WTC11 (cell line): ENCODE data around the gene STARD13. TPM values are rescaled to one million over a fixed set of nuclear protein-coding genes. Genes with fewer than 3 reads are reported as not detected.

Experiments
- ATAC-seq: fragments of 200-7000 bp; cut with Tn5 transposase; 2 replicates; pipeline ENCODE4 v1.10.0; 2021; ENCODE audit warnings: mild to moderate bottlenecking, moderate library complexity
- CTCF ChIA-PET: fragments of 300-600 bp; sonication (Branson Sonifier 250); formaldehyde crosslinking; loops from one replicate; lab custom pipeline; 2021; ENCODE audit warnings: antibody characterized with exemption; lab: Charles Lee
- POLR2A ChIA-PET: fragments of 350-600 bp; sonication (Branson Sonifier 250); formaldehyde crosslinking; loops from one replicate; lab custom pipeline; 2021; ENCODE audit warnings: antibody characterized with exemption; lab: Charles Lee
- DNase-seq: peaks from one replicate; pipeline ENCODE4 v3.0.0; 2021; ENCODE audit warnings: low spot score
- H3K27ac Mint-ChIP-seq: 2 replicates; pipeline ENCODE4 v1.8.0; 2021; ENCODE audit warnings: mixed read lengths
- H3K27me3 Mint-ChIP-seq: 2 replicates; pipeline ENCODE4 v1.8.0; 2021; ENCODE audit warnings: low read depth, mild to moderate bottlenecking, moderate library complexity, mixed read lengths
- H3K36me3 Mint-ChIP-seq: 2 replicates; pipeline ENCODE4 v1.8.0; 2021; ENCODE audit warnings: mixed read lengths
- H3K4me1 Mint-ChIP-seq: 2 replicates; pipeline ENCODE4 v1.8.0; 2022; ENCODE audit warnings: mixed read lengths
- H3K4me3 Mint-ChIP-seq: 2 replicates; pipeline ENCODE4 v1.8.0; 2021; ENCODE audit warnings: mild to moderate bottlenecking, moderate library complexity, mixed read lengths
- H3K9me3 Mint-ChIP-seq: 2 replicates; pipeline ENCODE4 v1.8.0; 2021; ENCODE audit warnings: mixed read lengths
- ESRRA ChIP-seq: sonication (generic); formaldehyde crosslinking; IDR thresholded peaks from 2 replicates; pipeline ENCODE4 v1.8.1; 2022; ENCODE audit warnings: mild to moderate bottlenecking, missing genetic modification reagents, borderline replicate concordance
- MYBL2 ChIP-seq: sonication (generic); formaldehyde crosslinking; IDR thresholded peaks from 2 replicates; pipeline ENCODE4 v1.8.1; 2023; ENCODE audit warnings: mild to moderate bottlenecking, moderate library complexity, missing genetic modification reagents
- NR2C2 ChIP-seq: sonication (generic); formaldehyde crosslinking; IDR thresholded peaks from 2 replicates; pipeline ENCODE4 v1.8.0; 2022; ENCODE audit warnings: mild to moderate bottlenecking, missing genetic modification reagents
- SMAD4 ChIP-seq: sonication (generic); formaldehyde crosslinking; IDR thresholded peaks from 2 replicates; pipeline ENCODE4 v1.8.0; 2022; ENCODE audit warnings: mild to moderate bottlenecking, missing genetic modification reagents
- TCF7 ChIP-seq: sonication (generic); formaldehyde crosslinking; IDR thresholded peaks from 2 replicates; pipeline ENCODE4 v1.8.0; 2022; ENCODE audit warnings: mild to moderate bottlenecking, low read depth, missing genetic modification reagents, moderate library complexity
- TEAD1 ChIP-seq: sonication (generic); formaldehyde crosslinking; IDR thresholded peaks from 2 replicates; pipeline ENCODE4 v1.8.0; 2022; ENCODE audit warnings: mild to moderate bottlenecking, missing genetic modification reagents
- ZNF317 ChIP-seq: sonication (generic); formaldehyde crosslinking; IDR thresholded peaks from 2 replicates; pipeline ENCODE4 v1.8.1; 2023; ENCODE audit warnings: low read depth, mild to moderate bottlenecking, moderate library complexity, missing genetic modification reagents, borderline replicate concordance
- ZNF671 ChIP-seq: fragments of 250-450 bp; sonication (Bioruptor Pico); IDR thresholded peaks from 2 replicates; pipeline ENCODE4 v1.8.0; 2021; ENCODE audit warnings: mild to moderate bottlenecking
- total RNA-seq: library from RNA; stranded (reverse); gene quantifications from 3 replicates; pipeline ENCODE4 v1.2.3, GENCODE V29; 2021
- TF ChIP-seq, protein P1 (sequence below): sonication (generic); formaldehyde crosslinking; IDR thresholded peaks from 2 replicates; pipeline ENCODE4 v1.8.1; 2022; ENCODE audit warnings: mild to moderate bottlenecking, missing genetic modification reagents, moderate library complexity, borderline replicate concordance
- TF ChIP-seq, protein P2 (sequence below): sonication (generic); formaldehyde crosslinking; IDR thresholded peaks from 2 replicates; pipeline ENCODE4 v1.8.1; 2022; ENCODE audit warnings: missing genetic modification reagents, borderline replicate concordance
- TF ChIP-seq, protein P3 (sequence below): sonication (generic); formaldehyde crosslinking; IDR thresholded peaks from 2 replicates; pipeline ENCODE4 v1.8.1; 2023; ENCODE audit warnings: mild to moderate bottlenecking, moderate library complexity, missing genetic modification reagents
- TF ChIP-seq, protein P4 (sequence below): fragments of 250-450 bp; sonication (Bioruptor Pico); IDR thresholded peaks from 2 replicates; pipeline ENCODE4 v1.9.0; 2021; ENCODE audit warnings: moderate library complexity, mild to moderate bottlenecking, inconsistent platforms, borderline replicate concordance
- TF ChIP-seq, protein P5 (sequence below): sonication (generic); formaldehyde crosslinking; IDR thresholded peaks from 2 replicates; pipeline ENCODE4 v1.8.0; 2023; ENCODE audit warnings: mild to moderate bottlenecking, missing genetic modification reagents
- TF ChIP-seq, protein P6 (sequence below): sonication (generic); formaldehyde crosslinking; IDR thresholded peaks from 2 replicates; pipeline ENCODE4 v1.8.1; 2022; ENCODE audit warnings: mild to moderate bottlenecking, moderate library complexity, missing genetic modification reagents
- TF ChIP-seq, protein P7 (sequence below): sonication (generic); formaldehyde crosslinking; IDR thresholded peaks from 2 replicates; pipeline ENCODE4 v1.8.0; 2022; ENCODE audit warnings: mild to moderate bottlenecking, missing genetic modification reagents

The STARD13 gene
- total RNA-seq, 1 experiment from 2014 or later: 4.4 TPM

DNA sequence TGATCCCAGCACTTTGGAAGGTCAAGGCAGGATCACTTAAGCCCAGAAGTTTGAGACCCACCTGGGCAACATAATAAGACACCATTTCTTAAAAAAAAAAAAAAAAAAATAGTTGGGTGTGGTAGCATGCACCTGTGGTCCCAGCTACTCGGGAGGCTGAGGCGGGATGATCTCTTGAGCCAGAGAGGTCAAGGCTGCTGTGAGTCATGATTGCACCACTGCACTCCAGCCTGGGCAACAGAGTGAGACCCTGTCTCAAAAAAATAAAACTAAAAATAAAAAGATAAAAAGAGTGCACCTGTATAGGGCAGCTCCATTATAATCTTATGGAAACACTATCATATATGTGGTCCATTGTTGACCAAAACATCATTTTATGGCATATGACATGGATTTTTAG lies 25.5 kb upstream of the STARD13 start:
- H3K27ac Mint-ChIP-seq: no peak overlapping the region
- no peaks in the 10 kb centered on the region for H3K27me3 Mint-ChIP-seq
- H3K4me1 Mint-ChIP-seq: peaks cover 8% of the 10 kb centered on the region; the same call in 1 of the 2 replicates
- peaks cover 6% of the 10 kb centered on the region; the same call in 1 of the 2 replicates for H3K36me3 Mint-ChIP-seq
- no peak for ATAC-seq
- ChIA-PET POLR2A (no interaction called here), CTCF (no interaction called here)
- no peak for DNase-seq
- TF ChIP-seq ZNF317 (CRISPR knock-in tag) (no peak), ESRRA (CRISPR knock-in tag) (no peak), ZNF671 (CRISPR knock-in tag) (no peak)
- TF ChIP-seq, protein P1, sequence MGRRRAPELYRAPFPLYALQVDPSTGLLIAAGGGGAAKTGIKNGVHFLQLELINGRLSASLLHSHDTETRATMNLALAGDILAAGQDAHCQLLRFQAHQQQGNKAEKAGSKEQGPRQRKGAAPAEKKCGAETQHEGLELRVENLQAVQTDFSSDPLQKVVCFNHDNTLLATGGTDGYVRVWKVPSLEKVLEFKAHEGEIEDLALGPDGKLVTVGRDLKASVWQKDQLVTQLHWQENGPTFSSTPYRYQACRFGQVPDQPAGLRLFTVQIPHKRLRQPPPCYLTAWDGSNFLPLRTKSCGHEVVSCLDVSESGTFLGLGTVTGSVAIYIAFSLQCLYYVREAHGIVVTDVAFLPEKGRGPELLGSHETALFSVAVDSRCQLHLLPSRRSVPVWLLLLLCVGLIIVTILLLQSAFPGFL (CRISPR knock-in tag): no peak
- TF ChIP-seq, protein P2, sequence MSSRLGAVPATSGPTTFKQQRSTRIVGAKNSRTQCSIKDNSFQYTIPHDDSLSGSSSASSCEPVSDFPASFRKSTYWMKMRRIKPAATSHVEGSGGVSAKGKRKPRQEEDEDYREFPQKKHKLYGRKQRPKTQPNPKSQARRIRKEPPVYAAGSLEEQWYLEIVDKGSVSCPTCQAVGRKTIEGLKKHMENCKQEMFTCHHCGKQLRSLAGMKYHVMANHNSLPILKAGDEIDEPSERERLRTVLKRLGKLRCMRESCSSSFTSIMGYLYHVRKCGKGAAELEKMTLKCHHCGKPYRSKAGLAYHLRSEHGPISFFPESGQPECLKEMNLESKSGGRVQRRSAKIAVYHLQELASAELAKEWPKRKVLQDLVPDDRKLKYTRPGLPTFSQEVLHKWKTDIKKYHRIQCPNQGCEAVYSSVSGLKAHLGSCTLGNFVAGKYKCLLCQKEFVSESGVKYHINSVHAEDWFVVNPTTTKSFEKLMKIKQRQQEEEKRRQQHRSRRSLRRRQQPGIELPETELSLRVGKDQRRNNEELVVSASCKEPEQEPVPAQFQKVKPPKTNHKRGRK (CRISPR knock-in tag): no peak
- H3K4me3 Mint-ChIP-seq: no peak overlapping the region
- H3K9me3 Mint-ChIP-seq: peaks cover 14% of the 10 kb centered on the region

DNA sequence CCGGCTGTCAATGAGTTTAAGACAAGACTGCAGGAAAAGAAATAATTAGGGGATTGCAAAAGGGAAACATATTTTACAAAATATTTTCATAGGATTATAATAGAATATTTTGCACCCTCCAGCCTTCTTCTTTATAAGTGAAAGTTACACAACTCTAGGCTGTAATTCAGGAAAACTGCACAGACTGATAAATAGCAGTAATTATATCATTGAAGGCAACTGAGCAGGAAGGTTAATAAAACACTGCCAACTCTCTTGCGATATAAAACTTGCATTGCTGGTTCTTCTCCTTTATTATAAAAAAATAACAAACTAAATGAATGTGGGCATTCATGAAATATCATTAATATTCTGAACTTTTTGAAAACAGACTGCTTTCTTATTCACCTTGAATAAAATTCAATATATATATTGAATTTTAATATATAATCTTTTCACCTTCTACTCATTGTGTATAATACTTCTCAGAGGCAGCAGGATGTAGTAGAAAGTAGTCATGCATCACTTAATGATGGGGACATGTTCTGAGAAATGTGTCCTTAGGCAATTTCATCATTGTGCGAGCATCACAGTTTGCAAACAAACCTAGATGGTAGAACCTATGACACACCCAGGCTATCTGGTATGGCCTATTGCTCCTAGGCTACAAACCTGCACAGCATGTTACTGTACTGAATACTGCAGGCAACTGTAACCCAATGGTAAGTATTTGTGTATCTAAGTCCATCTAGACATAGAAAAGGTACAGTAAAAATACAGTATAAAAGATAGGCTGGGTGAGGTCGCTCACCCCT lies 24.9 kb upstream of the STARD13 start:
- ChIA-PET CTCF (no interaction called here), POLR2A (no interaction called here)
- ATAC-seq: no peak
- peaks cover 8% of the 10 kb centered on the region; the same call in 1 of the 2 replicates for H3K4me1 Mint-ChIP-seq
- H3K36me3 Mint-ChIP-seq: peaks cover 6% of the 10 kb centered on the region; the same call in 1 of the 2 replicates
- H3K9me3 Mint-ChIP-seq: peaks cover 20% of the 10 kb centered on the region
- H3K27ac Mint-ChIP-seq: no peak overlapping the region
- H3K4me3 Mint-ChIP-seq: no peak overlapping the region
- no peak for DNase-seq
- H3K27me3 Mint-ChIP-seq: peaks cover 3% of the 10 kb centered on the region; the same call in 1 of the 2 replicates
- TF ChIP-seq, protein P3, sequence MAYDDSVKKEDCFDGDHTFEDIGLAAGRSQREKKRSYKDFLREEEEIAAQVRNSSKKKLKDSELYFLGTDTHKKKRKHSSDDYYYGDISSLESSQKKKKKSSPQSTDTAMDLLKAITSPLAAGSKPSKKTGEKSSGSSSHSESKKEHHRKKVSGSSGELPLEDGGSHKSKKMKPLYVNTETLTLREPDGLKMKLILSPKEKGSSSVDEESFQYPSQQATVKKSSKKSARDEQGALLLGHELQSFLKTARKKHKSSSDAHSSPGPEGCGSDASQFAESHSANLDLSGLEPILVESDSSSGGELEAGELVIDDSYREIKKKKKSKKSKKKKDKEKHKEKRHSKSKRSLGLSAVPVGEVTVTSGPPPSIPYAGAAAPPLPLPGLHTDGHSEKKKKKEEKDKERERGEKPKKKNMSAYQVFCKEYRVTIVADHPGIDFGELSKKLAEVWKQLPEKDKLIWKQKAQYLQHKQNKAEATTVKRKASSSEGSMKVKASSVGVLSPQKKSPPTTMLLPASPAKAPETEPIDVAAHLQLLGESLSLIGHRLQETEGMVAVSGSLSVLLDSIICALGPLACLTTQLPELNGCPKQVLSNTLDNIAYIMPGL: no peak
- TF ChIP-seq, protein P4, sequence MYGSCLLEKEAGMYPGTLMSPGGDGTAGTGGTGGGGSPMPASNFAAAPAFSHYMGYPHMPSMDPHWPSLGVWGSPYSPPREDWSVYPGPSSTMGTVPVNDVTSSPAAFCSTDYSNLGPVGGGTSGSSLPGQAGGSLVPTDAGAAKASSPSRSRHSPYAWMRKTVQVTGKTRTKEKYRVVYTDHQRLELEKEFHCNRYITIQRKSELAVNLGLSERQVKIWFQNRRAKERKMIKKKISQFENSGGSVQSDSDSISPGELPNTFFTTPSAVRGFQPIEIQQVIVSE (CRISPR knock-in tag): no peak
- TF ChIP-seq, protein P5, sequence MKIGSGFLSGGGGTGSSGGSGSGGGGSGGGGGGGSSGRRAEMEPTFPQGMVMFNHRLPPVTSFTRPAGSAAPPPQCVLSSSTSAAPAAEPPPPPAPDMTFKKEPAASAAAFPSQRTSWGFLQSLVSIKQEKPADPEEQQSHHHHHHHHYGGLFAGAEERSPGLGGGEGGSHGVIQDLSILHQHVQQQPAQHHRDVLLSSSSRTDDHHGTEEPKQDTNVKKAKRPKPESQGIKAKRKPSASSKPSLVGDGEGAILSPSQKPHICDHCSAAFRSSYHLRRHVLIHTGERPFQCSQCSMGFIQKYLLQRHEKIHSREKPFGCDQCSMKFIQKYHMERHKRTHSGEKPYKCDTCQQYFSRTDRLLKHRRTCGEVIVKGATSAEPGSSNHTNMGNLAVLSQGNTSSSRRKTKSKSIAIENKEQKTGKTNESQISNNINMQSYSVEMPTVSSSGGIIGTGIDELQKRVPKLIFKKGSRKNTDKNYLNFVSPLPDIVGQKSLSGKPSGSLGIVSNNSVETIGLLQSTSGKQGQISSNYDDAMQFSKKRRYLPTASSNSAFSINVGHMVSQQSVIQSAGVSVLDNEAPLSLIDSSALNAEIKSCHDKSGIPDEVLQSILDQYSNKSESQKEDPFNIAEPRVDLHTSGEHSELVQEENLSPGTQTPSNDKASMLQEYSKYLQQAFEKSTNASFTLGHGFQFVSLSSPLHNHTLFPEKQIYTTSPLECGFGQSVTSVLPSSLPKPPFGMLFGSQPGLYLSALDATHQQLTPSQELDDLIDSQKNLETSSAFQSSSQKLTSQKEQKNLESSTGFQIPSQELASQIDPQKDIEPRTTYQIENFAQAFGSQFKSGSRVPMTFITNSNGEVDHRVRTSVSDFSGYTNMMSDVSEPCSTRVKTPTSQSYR (CRISPR knock-in tag): no peak
- TF ChIP-seq, protein P1 (CRISPR knock-in tag): no peak
- TF ChIP-seq MYBL2 (CRISPR knock-in tag) (no peak), TCF7 (CRISPR knock-in tag) (no peak), NR2C2 (CRISPR knock-in tag) (no peak), SMAD4 (CRISPR knock-in tag) (no peak), TEAD1 (CRISPR knock-in tag) (no peak)
- TF ChIP-seq, protein P6, sequence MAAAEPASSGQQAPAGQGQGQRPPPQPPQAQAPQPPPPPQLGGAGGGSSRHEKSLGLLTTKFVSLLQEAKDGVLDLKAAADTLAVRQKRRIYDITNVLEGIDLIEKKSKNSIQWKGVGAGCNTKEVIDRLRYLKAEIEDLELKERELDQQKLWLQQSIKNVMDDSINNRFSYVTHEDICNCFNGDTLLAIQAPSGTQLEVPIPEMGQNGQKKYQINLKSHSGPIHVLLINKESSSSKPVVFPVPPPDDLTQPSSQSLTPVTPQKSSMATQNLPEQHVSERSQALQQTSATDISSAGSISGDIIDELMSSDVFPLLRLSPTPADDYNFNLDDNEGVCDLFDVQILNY (CRISPR knock-in tag): no peak
- TF ChIP-seq, protein P7, sequence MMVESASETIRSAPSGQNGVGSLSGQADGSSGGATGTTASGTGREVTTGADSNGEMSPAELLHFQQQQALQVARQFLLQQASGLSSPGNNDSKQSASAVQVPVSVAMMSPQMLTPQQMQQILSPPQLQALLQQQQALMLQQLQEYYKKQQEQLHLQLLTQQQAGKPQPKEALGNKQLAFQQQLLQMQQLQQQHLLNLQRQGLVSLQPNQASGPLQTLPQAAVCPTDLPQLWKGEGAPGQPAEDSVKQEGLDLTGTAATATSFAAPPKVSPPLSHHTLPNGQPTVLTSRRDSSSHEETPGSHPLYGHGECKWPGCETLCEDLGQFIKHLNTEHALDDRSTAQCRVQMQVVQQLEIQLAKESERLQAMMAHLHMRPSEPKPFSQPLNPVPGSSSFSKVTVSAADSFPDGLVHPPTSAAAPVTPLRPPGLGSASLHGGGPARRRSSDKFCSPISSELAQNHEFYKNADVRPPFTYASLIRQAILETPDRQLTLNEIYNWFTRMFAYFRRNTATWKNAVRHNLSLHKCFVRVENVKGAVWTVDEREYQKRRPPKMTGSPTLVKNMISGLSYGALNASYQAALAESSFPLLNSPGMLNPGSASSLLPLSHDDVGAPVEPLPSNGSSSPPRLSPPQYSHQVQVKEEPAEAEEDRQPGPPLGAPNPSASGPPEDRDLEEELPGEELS (CRISPR knock-in tag): no peak
